ES-I3 (cell line): ENCODE results near the gene KRT1.
"Not testable (repeated sequence)": the region's sequence is repeated elsewhere in the genome, so short reads cannot be mapped to it uniquely, and the experiment has no call there.

Source experiments
- H3K36me3 ChIP-seq: 2 replicates; pipeline ENCODE4 v1.6.1; 2013; ENCODE audit warnings: mild to moderate bottlenecking, low read length, control low read depth, moderate library complexity; ENCODE audit not compliant: insufficient read depth
- H3K4me1 ChIP-seq: 2 replicates; pipeline ENCODE4 v1.6.1; 2013; ENCODE audit warnings: mild to moderate bottlenecking, control low read depth, low read length; ENCODE audit not compliant: insufficient read depth
- H3K9ac ChIP-seq: 2 replicates; pipeline ENCODE4 v1.6.1; 2013; ENCODE audit warnings: low read depth, mild to moderate bottlenecking, low read length, moderate library complexity
- H3K9me3 ChIP-seq: 2 replicates; pipeline ENCODE4 v1.6.1; 2013; ENCODE audit warnings: mild to moderate bottlenecking, low read length, moderate library complexity; ENCODE audit not compliant: control insufficient read depth, insufficient read depth

KRT1 gene

DNA sequence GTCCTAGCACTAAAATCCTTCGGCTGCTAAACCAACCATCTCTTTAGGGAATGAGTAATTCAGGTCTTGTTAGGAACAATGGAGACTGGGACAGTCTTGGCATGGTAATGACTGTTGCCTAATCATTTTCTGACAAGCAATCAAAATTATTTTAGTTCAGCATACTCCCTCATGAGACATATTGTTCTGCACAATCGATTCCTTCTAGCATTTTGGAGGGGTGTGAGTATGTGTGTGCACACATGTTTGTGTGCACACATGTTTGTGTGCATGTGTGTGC, 2.1 kb upstream of the KRT1 start:
- H3K9ac ChIP-seq, result no peak overlapping the region
- no peaks in the 10 kb centered on the region for H3K9me3 ChIP-seq
- H3K4me1 ChIP-seq, result no peaks in the 10 kb centered on the region
- no peaks in the 10 kb centered on the region for H3K36me3 ChIP-seq

DNA sequence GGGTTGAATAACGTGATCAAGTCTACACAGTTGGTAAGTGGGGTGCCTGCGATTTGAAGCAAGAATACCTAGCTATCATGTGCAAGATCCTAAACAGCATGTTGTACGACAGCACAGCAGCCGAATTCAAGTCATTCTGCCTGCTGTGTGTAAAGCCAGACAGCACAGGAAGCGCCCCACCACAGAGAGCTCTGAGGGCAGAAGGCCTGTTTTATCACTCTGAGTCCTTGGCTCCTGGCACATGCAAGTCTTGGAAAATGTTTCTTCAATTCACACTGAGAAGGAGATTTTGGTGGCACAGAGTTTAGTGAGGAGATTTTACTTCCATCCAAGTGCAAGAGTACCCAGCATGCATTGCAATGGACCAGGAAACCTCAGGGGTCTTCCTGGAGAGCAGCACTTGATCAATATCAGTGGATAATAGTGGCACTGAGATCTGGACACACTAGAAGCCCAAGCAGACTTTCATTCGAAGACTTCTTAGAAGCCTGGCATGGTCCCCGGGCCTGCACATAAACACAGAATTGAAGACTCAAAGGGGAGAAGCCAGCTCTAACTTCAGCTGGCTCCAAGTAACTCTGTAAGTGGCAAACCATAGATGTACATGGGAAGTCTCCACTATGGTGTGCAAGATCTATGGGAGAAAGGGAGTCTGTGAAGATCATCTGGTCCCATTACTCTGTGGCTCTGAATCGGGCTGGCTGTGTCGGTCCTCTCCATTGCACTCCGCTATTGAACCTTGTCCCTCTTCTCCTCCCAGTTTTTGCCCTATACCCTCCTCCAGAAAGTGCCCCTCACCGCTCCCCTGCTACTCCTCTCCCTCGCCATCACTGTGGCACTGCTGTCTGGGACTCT, 1.5 kb upstream of the KRT1 start:
- Histone ChIP-seq H3K9ac (no peak overlapping the region), H3K9me3 (no peaks in the 10 kb centered on the region), H3K4me1 (no peaks in the 10 kb centered on the region), H3K36me3 (no peaks in the 10 kb centered on the region)

DNA sequence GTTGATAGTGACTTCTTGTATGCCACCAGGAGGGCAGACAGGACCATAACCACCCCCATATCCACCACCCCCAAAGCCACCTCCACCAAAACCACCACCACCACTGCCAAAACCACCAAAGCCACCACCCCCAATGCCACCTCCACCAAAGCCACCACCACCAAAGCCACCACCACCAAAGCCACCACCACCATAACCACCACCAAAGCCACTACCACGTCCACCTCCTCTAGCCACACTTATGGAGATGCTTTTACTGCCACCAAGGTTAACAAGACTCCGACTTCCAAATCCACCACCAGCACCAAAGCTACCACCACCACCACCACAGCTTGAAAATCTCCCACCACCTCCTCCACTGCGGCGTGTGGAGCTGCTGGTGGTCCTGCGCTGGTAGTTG, 332 bp downstream of the KRT1 start:
- Histone ChIP-seq H3K9me3 (no peaks in the 10 kb centered on the region), H3K4me1 (no peaks in the 10 kb centered on the region), H3K9ac (no peak overlapping the region), H3K36me3 (no peaks in the 10 kb centered on the region)

GRCh38 chr12:52677671-52678070, 2.5 kb downstream of the KRT1 start:
- Histone ChIP-seq H3K9ac (no peak overlapping the region), H3K4me1 (no peaks in the 10 kb centered on the region), H3K9me3 (no peaks in the 10 kb centered on the region), H3K36me3 (no peaks in the 10 kb centered on the region)

DNA sequence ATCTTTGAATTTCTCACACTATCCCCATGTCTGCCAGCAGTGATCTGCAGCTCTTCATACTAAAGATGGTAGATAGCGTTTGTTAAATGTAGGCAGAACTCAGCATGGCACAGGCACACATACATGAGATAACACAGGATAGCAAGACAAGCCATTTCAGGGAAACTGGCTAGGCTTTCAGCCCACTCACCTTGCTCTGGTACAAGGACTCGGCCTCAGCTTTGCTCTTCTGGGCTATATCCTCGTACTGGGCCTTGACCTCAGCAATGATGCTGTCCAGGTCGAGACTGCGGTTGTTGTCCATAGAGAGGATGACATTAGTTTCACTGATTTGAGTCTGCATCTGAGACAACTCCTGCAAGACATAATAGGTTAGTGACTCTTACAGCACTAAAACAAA, 3.1 kb downstream of the KRT1 start:
- no peak overlapping the region for H3K9ac ChIP-seq
- H3K4me1 ChIP-seq, result no peaks in the 10 kb centered on the region
- H3K9me3 ChIP-seq, result no peaks in the 10 kb centered on the region
- H3K36me3 ChIP-seq, result no peaks in the 10 kb centered on the region

DNA sequence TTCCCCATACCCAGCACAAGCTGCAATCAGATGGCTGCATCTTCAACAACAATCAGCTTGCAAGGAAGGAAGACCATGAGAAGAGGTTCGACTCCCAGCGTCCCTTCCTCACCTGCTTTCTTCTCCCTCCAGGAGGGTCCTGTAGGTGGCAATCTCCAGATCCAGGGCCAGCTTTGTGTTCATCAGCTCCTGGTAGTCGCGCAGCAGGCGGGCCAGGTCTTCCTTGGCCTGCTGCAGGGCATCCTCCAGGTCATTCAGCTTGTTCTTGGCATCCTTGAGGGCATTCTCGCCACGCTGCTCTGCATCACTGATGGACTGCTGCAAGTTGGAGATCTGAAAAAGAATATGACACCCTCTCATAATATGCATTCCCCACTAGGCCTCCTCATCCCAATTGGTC, 4.0 kb downstream of the KRT1 start:
- Histone ChIP-seq H3K9ac (no peak overlapping the region), H3K4me1 (no peaks in the 10 kb centered on the region), H3K36me3 (no peaks in the 10 kb centered on the region), H3K9me3 (no peaks in the 10 kb centered on the region)

GRCh38 chr12:52675301-52675701, 4.9 kb downstream of the KRT1 start:
- Histone ChIP-seq H3K4me1 (no peaks in the 10 kb centered on the region), H3K9ac (no peak overlapping the region), H3K9me3 (no peaks in the 10 kb centered on the region), H3K36me3 (no peaks in the 10 kb centered on the region)

DNA sequence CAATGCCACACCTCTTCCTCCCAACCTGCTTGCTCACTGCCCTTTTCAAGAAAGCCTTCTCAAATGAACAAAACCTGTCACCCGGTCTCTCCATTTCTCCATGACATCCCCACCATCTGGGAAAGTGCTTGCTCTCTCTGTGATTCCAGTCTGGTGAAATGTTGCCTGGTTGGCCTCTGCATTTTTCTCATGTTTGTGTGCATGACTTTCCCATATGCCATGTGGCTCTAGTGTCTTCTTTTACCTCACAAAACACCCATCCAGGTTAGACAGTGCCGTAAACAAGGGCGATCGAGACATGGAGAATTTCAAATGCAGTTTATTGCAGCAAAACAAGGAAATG, 5.8 kb downstream of the KRT1 start:
- Histone ChIP-seq H3K9ac (no peak overlapping the region), H3K9me3 (no peaks in the 10 kb centered on the region), H3K36me3 (no peaks in the 10 kb centered on the region)

DNA sequence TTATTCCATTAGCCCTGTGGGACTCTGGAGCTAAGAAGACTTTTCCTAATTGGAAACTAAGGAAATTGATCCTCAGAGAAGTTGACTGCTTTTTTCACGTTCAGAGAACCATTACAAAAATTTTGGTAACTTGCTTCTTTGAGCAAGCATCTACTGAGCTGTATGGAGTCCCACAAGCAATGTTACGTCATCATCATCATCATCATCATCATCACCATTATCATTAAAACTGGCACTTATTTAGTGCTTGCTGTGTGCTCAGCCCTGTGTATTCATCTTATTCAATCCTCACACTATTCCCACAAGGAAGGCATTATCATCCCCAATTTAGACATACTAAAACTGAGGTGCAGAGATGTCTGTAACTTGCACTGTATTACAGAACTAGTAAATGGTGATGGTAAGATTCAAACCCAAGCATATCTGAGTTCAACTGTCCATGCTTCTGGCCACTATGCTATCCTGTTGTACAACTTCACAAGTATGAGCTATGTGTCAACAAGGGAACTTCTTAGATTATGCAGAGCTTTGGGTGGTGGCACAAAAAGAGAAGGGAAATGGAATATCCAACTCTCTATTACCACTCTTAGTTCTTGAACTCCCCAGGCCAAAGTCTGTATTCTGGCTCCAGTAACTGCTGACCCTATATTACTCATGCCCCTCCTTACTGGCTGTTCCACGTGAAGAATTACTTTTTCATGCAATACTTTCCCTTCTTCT, 6.3 kb downstream of the KRT1 start:
- no peak overlapping the region for H3K9ac ChIP-seq
- no peaks in the 10 kb centered on the region for H3K4me1 ChIP-seq
- H3K36me3 ChIP-seq, result no peaks in the 10 kb centered on the region
- H3K9me3 ChIP-seq, result no peaks in the 10 kb centered on the region

More for the DNA sequence above, 5.8 kb downstream of the KRT1 start:
- no peaks in the 10 kb centered on the region for H3K4me1 ChIP-seq

- Histone ChIP-seq H3K4me1 (no peaks in the 10 kb centered on the region), H3K9ac (no peak overlapping the region), H3K36me3 (no peaks in the 10 kb centered on the region), H3K9me3 (no peaks in the 10 kb centered on the region)
Observed at GRCh38 chr12:52673217-52673616, 7.0 kb downstream of the KRT1 start.

DNA sequence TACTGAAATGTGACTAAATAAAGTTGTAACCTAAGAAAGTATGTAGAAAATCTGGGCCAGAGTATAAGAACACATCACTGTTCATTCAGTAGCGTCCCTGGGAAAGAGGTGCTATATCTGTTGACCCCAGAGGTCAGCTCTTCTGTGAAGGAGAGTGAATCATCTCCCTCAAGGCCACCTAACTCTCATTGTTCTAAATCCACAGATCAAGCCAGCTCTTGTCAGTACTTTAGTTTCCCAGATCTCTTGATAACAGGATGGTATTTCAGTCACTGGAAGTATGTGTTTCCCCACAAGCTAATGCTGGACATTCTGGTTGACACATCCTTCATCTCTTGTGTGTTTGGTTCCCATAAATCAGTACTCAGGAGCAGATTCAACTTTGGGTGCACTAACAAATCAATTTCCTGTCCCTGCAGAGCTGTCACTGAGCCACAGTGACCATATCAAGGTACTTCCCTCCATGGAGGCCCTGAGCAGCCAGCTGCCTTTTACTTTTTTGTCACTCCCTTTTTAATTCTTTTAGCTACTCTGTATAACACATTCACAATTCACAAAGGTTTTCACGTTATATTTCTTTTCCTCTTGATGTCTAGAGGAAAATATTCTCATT, 7.8 kb downstream of the KRT1 start:
- H3K4me1 ChIP-seq, result no peaks in the 10 kb centered on the region
- H3K9ac ChIP-seq, result no peak overlapping the region
- H3K36me3 ChIP-seq, result no peaks in the 10 kb centered on the region
- H3K9me3 ChIP-seq, result no peaks in the 10 kb centered on the region

GRCh38 chr12:52670961-52671360, 9.2 kb downstream of the KRT1 start:
- H3K9me3 ChIP-seq, result no peaks in the 10 kb centered on the region
- H3K36me3 ChIP-seq, result no peaks in the 10 kb centered on the region
- no peak overlapping the region for H3K9ac ChIP-seq
- no peaks in the 10 kb centered on the region for H3K4me1 ChIP-seq

GRCh38 chr12:52670506-52670905, 9.7 kb downstream of the KRT1 start:
- no peaks in the 10 kb centered on the region for H3K9me3 ChIP-seq
- H3K9ac ChIP-seq, result no peak overlapping the region
- H3K4me1 ChIP-seq, result no peaks in the 10 kb centered on the region
- no peaks in the 10 kb centered on the region for H3K36me3 ChIP-seq

GRCh38 chr12:52669941-52670340, 10.3 kb downstream of the KRT1 start:
- not testable (repeated sequence) for H3K9me3 ChIP-seq, H3K9ac ChIP-seq, H3K36me3 ChIP-seq, H3K4me1 ChIP-seq

DNA sequence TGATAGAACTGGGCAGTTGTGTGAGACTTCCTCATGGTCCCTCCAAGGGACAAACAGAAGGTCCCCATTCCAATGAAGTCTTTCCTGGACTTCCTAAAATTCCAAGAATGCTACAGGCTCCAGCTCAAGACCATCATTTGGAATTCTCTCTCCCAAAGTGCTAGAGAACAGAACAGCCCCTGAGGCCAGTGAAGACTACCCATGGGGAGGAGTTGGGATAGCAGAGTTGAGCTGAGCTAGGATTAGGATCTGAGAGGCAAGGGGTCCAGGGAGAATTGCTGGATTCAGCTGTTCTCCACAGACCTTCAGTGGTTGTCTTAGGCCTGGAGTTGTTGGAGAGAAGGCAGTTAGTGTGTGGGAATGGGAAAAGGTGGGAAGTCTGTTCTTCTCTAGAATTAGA, 10.8 kb downstream of the KRT1 start:
- H3K4me1 ChIP-seq, result no peaks in the 10 kb centered on the region
- no peaks in the 10 kb centered on the region for H3K36me3 ChIP-seq
- no peaks in the 10 kb centered on the region for H3K9me3 ChIP-seq
- H3K9ac ChIP-seq, result no peak overlapping the region
